NCI-H1048 (cell line): ENCODE data around the gene HDHD3.
"Not testable (repeated sequence)": the region's sequence is repeated elsewhere in the genome, so short reads cannot be mapped to it uniquely, and the experiment has no call there.

ENCODE experiments used
- DNase-seq: peaks from one replicate; lab custom pipeline; 2025; lab: John Stamatoyannopoulos, UW

The HDHD3 gene

GRCh38 chr9:113389451-113389850 is 12.7 kb upstream of the HDHD3 start:
- no peak for DNase-seq

GRCh38 chr9:113388833-113389232 is 12.0 kb upstream of the HDHD3 start:
- no peak for DNase-seq

GRCh38 chr9:113387560-113388230 is 10.9 kb upstream of the HDHD3 start:
- no peak for DNase-seq

- DNase-seq: no peak
Measured at GRCh38 chr9:113386571-113387393, 10.0 kb upstream of the HDHD3 start.

GRCh38 chr9:113381909-113382411 is 5.2 kb upstream of the HDHD3 start:
- no peak for DNase-seq

GRCh38 chr9:113381441-113381840 is 4.7 kb upstream of the HDHD3 start:
- DNase-seq: not testable (repeated sequence)

- DNase-seq: no peak
Measured at GRCh38 chr9:113380869-113381378, 4.1 kb upstream of the HDHD3 start.

GRCh38 chr9:113379829-113380210 is 3.0 kb upstream of the HDHD3 start:
- not testable (repeated sequence) for DNase-seq

- not testable (repeated sequence) for DNase-seq
Measured at GRCh38 chr9:113379094-113379828, 2.5 kb upstream of the HDHD3 start.

- no peak for DNase-seq
Measured at GRCh38 chr9:113375057-113376023, 1.4 kb downstream of the HDHD3 start.

- no peak for DNase-seq
Measured at GRCh38 chr9:113373676-113374392, 3.0 kb downstream of the HDHD3 start.

GRCh38 chr9:113373256-113373655 is 3.5 kb downstream of the HDHD3 start:
- no peak for DNase-seq

GRCh38 chr9:113372059-113372458 is 4.7 kb downstream of the HDHD3 start:
- DNase-seq: no peak

GRCh38 chr9:113370806-113371325 is 5.9 kb downstream of the HDHD3 start:
- DNase-seq: no peak

GRCh38 chr9:113369855-113370140 is 7.0 kb downstream of the HDHD3 start:
- DNase-seq: no peak

- DNase-seq: no peak
Measured at GRCh38 chr9:113368982-113369854, 7.6 kb downstream of the HDHD3 start.

- no peak for DNase-seq
Measured at GRCh38 chr9:113368348-113368981, 8.3 kb downstream of the HDHD3 start.

GRCh38 chr9:113365652-113366051 is 11.1 kb downstream of the HDHD3 start:
- DNase-seq: not testable (repeated sequence)

GRCh38 chr9:113364951-113365350 is 11.8 kb downstream of the HDHD3 start:
- no peak for DNase-seq
